ENCODE results near the gene SLC35G3.

GRCh38 chr17:35235917-35236316 lies 41.7 kb upstream of the SLC35G3 start:
- TF ChIP-seq RUNX3 (IDR thresholded peaks at IDR 0.05; ENCODE audit: low read length) (no peak), POLR2A (IDR thresholded peaks at IDR 0.05; ENCODE audit: low read depth, low read length) (no peak)

Measured in GM12878 (cell line).